NCI-H774 (cell line): ENCODE results near the gene EML2.
"Not testable (repeated sequence)": the region's sequence is repeated elsewhere in the genome, so short reads cannot be mapped to it uniquely, and the experiment has no call there.

Experiments used
- DNase-seq: peaks from one replicate; lab custom pipeline; 2025; lab: John Stamatoyannopoulos, UW

Gene EML2

DNA sequence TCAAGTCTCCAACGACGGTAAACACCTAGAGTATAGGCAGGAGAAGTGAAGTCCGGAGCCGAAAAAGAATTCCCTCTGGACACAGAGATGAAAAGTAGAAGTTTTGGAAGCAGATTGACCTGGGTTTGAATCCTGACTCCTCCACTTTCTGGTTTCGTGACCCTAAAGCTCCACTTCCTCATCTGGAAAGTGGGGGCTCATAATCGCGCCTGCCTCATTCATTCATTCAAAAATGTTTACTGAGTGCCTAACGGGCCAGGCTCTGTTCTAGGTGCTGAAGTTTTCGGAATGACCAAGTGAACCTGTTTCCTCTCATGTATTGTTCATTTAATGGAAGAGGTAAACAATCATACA lies 7.1 kb upstream of the EML2 start:
- no peak for DNase-seq

DNA sequence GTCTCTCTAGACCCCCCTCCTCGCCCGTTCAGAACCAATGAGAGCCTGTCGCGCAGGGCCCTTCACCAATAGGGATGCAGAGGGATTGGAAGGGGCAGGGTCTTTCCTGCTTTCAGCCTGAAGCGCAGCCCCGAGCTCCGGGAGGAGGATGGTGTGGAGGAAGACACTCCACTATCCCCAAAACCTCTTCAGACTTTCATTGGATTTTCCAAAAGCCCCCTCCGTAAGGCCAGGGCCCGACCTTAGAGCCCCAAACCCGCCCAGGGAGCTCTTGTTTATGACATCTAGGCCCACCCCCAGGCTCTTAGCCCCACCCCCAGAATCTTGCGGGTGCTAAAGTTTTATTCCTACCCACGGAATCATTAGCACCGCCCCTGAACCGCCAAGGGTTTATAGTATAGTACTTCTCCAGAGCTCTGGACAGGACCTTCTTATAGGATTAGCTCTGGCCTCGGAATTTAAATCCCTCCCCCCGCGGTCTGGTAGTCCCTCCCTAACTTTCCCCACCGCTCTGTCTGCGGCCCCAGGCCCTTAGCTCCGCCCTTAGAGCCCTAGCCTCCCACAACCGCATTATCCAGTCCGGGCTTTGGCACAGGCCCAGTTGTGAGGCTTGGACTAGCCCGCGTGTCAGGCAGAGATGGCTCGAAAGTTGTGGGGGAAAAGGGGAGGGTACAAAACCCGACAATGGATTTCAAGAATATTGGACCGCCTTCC lies 6.6 kb upstream of the EML2 start:
- DNase-seq = peak; percentile 85

DNA sequence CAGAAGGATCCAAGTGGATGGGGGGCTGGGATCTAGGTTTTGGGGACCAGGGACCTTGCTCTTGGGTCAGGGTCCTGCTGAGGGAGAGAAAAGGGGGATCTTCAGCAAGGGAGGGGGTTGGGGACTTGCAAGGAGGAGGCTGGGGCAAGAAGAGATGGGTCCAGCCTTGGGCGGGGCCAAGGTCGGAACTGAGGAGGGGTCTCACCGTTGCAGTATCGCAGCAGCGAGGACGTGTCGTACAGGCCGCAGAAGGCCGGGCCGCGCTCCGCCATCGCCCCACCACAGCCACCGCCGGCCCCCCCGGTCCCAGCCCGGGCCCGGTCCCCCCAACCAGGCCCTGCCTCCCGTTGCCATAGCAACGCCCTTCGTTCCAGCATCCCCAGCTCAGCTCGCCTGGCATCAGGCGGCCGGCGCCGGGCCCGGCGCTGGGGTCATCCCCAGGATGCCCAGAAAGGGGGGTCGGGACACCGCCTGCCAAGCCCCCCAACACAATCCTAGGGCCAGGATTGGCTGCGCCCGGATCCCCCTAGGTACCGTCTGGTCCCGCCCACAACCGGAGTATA lies 6.0 kb upstream of the EML2 start:
- no peak for DNase-seq

- no peak for DNase-seq
Observed at GRCh38 chr19:45643927-45644771, 5.0 kb upstream of the EML2 start.

GRCh38 chr19:45643024-45643926 lies 4.1 kb upstream of the EML2 start:
- DNase-seq = peak; percentile 64

- peak; percentile 84 for DNase-seq
Observed at GRCh38 chr19:45641274-45642105, 2.3 kb upstream of the EML2 start.

GRCh38 chr19:45640849-45641273 lies 1.7 kb upstream of the EML2 start:
- peak; percentile 59 for DNase-seq

- no peak for DNase-seq
Observed at GRCh38 chr19:45637890-45638667, 1.1 kb downstream of the EML2 start.

DNA sequence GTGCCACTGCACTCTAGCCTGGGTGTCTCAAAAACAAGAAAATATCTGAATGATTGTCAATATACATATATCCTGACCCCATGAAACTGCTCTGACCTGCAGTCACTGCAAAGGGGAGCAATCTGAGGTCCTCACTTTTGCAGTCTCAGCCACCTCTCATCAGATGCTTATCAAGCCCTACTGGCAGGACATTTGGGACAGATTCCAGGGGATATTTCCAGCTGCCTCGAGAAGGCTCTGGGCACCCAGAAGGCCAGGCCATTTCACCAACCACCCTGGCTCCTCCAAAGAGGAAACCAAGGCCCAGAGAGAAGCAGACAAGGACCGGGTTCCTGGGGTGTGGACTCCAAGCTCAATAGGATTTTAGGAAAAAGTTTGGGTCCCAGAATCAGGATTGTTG lies 2.3 kb downstream of the EML2 start:
- no peak for DNase-seq

DNA sequence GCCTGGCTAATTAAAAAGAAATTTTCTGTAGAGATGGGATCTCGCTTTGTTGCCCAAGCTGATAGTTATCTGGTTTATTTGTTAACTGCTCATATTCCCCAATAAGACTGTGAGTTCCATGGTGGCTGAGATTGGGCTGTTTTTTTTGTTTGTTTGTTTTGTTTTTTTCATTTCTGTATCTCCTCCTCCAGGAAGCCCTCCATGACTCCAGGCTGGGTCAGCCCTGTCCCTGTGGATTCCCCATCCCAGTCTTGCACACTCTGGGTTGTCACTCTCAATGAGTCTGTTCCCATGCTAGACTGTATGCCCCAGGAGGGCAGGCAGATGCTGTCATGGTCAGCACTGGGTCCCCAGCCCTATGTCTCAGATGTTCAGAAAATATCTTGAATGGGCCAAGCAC lies 2.9 kb downstream of the EML2 start:
- DNase-seq = no peak

- peak; percentile 62 for DNase-seq
Observed at GRCh38 chr19:45632468-45633196, 6.6 kb downstream of the EML2 start.

DNA sequence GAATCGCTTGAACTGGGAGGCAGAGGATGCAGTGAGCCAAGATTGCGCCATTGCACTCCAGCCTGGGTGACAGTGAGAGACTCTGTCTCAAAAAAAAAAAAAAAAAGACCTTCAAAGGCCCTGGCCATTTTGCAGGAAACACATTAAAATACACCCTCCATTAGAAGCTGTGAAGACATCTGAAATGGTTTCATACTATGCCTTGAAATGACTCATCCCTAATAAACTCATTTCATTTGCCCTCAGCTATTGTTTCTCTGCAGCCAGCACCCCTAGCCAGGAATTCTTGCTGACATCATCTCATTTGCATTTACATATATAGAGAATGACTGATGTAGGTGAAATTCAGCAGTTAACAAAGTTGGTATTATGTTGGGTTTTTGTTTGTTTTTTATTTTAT lies 8.7 kb downstream of the EML2 start:
- no peak for DNase-seq

DNA sequence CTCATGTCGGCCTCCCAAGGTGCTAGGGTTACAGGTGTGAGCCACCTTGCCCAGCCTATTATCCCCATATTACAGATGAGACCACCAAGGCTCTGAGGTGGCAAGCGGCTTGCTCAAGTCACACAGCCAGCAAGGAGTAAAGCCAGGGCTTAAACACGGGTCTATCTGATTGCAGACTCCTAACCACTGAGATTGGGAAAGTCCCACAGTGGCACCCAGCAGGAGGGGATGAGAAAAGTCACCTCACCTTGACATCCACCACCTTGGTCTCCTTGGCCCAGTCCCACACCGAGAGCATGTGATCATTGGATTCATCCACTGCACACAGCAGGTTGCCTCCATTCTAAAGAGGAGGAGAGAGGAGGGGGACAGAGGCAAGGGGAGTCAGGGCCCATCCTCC lies 9.5 kb downstream of the EML2 start:
- DNase-seq = no peak

DNA sequence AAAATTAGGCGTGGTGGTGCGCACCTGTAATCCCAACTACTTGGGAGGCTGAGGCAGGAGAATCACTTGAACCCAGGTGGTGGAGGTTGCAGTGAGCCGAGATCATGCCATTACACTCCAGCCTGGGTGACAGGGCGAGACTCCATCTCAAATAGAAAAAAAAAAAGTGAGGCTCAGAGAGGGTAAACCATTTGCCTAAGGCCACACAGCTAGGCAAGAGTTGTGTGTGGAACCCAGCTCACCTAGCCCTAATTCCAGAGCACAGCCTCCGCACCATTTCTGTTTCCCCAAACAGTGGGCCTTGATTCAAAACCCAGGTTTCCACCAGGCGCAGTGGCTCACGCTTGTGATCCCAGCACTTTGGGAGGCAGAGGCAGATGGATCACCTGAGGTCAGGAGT lies 11.0 kb downstream of the EML2 start:
- DNase-seq = not testable (repeated sequence)

DNA sequence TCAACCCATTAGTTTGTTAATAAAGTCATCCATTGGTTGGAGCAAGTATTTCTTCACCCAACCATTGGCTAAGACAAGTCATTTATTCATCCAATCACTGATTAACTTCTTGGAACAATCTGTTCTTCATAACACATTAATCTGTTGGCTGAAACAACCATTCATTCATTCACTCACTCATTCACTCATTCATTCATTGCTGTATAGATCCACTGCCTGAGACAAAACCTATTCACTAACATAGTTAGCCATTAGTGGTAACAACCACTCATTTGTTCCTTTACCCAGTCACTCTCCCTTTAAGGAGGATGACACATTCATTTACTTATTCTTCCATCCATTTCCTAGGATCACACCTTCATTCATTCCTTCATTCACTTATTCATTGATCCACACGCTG lies 15.2 kb downstream of the EML2 start:
- DNase-seq = no peak

GRCh38 chr19:45621976-45622503 lies 17.2 kb downstream of the EML2 start:
- DNase-seq = no peak

DNA sequence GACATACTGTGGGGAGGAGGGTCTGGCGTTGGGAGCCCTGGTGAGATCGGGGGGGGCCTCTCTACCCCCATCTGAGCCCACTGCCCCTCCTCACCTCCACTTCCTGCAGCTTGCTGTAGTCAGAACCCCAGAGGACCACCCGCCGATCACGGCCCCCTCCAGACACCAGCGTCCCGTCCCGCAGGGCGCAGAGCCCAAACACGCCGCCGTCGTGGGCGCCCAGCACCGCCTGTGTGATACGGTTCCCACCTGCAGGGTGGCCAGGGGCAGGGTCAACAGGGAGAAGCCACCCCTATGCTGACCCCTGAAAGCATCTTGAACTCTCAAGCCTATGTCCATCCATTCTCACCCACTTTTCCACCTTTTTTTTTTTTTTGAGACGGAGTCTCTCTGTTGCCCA lies 17.8 kb downstream of the EML2 start:
- DNase-seq = no peak

DNA sequence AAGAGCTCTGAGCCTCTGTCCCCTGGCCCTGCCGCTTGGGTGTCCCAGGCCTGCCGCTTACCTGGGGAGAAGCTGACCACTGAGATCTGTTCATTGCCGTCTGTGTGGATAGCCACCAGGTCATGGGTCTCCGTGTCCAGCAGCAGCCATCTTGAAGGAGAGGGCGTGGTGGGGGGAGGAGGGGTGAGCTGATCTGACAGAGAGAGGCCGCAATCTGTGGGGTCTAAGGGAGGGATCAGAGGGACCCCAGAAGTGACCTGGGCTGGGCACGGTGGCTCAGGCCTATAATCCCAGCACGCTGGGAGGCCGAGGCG lies 22.5 kb downstream of the EML2 start:
- DNase-seq = no peak

GRCh38 chr19:45615795-45616703 lies 23.1 kb downstream of the EML2 start:
- DNase-seq = peak; percentile 71
